ENCODE measurements around the gene IRF6.

DNA sequence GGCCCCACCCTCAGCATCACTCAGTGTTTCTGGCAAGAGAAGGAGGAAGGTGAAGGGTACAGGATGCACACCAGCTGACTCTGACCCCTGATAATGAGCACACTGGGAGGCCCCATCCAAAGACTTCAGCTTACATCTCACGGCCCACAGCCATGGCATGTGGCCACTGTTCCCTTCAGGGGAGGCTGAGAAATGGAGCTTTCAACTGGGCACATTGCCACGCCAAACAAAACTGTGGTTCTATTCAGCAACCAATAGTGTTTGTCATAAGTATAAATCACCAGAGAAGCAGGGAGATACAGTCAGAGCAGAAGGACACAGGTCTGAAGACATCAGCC is 62.8 kb downstream of the IRF6 start:
- TF ChIP-seq, protein P1, sequence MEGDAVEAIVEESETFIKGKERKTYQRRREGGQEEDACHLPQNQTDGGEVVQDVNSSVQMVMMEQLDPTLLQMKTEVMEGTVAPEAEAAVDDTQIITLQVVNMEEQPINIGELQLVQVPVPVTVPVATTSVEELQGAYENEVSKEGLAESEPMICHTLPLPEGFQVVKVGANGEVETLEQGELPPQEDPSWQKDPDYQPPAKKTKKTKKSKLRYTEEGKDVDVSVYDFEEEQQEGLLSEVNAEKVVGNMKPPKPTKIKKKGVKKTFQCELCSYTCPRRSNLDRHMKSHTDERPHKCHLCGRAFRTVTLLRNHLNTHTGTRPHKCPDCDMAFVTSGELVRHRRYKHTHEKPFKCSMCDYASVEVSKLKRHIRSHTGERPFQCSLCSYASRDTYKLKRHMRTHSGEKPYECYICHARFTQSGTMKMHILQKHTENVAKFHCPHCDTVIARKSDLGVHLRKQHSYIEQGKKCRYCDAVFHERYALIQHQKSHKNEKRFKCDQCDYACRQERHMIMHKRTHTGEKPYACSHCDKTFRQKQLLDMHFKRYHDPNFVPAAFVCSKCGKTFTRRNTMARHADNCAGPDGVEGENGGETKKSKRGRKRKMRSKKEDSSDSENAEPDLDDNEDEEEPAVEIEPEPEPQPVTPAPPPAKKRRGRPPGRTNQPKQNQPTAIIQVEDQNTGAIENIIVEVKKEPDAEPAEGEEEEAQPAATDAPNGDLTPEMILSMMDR (IDR thresholded peaks at IDR 0.05): no peak
- TF ChIP-seq POLR2A (IDR thresholded peaks at IDR 0.05): no peak

Data from esophagus squamous epithelium (tissue), 4 donors.